CD14-positive monocyte (primary cell): Measurements from ENCODE around the gene FANCC. TPM values are rescaled to one million over a fixed set of nuclear protein-coding genes. Genes with fewer than 3 reads are reported as not detected.

Source experiments
- DNase-seq, 3 donors: peaks; one replicate each; pipeline ENCODE4 v3.0.0-alpha.2; 2011 to 2022
- H2AFZ ChIP-seq: 2 replicates; pipeline ENCODE4 v1.6.0; 2012; ENCODE audit warnings: mild to moderate bottlenecking, low read depth, low read length, inconsistent platforms; ENCODE audit not compliant: insufficient read depth, poor library complexity, severe bottlenecking
- H3K27ac ChIP-seq, 2 donors: 1 replicate in 1 of 2; 2 replicates in 1 of 2; pipeline ENCODE4 v1.5.1; 2012 to 2013; ENCODE audit warnings: low read length in 2 of 2, control low read depth in 1 of 2, inconsistent platforms in 1 of 2, low read depth in 1 of 2, mild to moderate bottlenecking in 1 of 2
- H3K27me3 ChIP-seq, 2 donors: one replicate each; pipeline versions ENCODE4 v1.6.0 to v1.6.1; 2011 to 2013; ENCODE audit warnings: low read length in 2 of 2; ENCODE audit not compliant: control insufficient read depth in 2 of 2, insufficient read depth in 2 of 2
- H3K36me3 ChIP-seq, 2 donors: replicated peaks in 1 of 2; 1 replicate in 1 of 2; 2 replicates in 1 of 2; pipeline versions ENCODE4 v1.5.1 to v1.6.1; 2012 to 2013; ENCODE audit warnings: low read length in 2 of 2, control low read depth in 1 of 2, inconsistent platforms in 1 of 2, mild to moderate bottlenecking in 1 of 2; ENCODE audit not compliant: insufficient read depth in 2 of 2, control insufficient read depth in 1 of 2
- H3K4me1 ChIP-seq, 2 donors: 1 replicate in 1 of 2; 2 replicates in 1 of 2; pipeline versions ENCODE4 v1.5.1 to v1.6.1; 2012 to 2013; ENCODE audit warnings: low read length in 2 of 2, control low read depth in 1 of 2, inconsistent platforms in 1 of 2, mild to moderate bottlenecking in 1 of 2, moderate library complexity in 1 of 2; ENCODE audit not compliant: insufficient read depth in 2 of 2, control insufficient read depth in 1 of 2
- H3K4me2 ChIP-seq: replicated peaks from 2 replicates; pipeline ENCODE3; 2012; ENCODE audit warnings: low read length, moderate library complexity, mild to moderate bottlenecking; ENCODE audit not compliant: poor library complexity, severe bottlenecking; ENCODE audit errors: extremely low read depth
- H3K4me3 ChIP-seq, 3 experiments: fragments of 200-600 bp in 1 of 3; sonication (generic) in 1 of 3; replicated peaks in 1 of 3; 1 replicate in 2 of 3; 2 replicates in 1 of 3; pipeline ENCODE4 v1.5.1; 2011 to 2013; ENCODE audit warnings: low read length in 3 of 3, mild to moderate bottlenecking in 3 of 3, control low read depth in 2 of 3, low read depth in 2 of 3, inconsistent platforms in 1 of 3, moderate library complexity in 1 of 3
- H3K79me2 ChIP-seq: 2 replicates; pipeline ENCODE4 v1.6.0; 2012; ENCODE audit warnings: mild to moderate bottlenecking, control low read depth, inconsistent platforms, low read length, moderate library complexity; ENCODE audit not compliant: insufficient read depth
- H3K9ac ChIP-seq: 2 replicates; pipeline ENCODE4 v1.6.0; 2017; ENCODE audit warnings: low read length, mild to moderate bottlenecking; ENCODE audit not compliant: insufficient read depth, poor library complexity, severe bottlenecking
- H3K9me3 ChIP-seq, 2 donors: replicated peaks in 1 of 2; 1 replicate in 1 of 2; 2 replicates in 1 of 2; pipeline versions ENCODE4 v1.5.1 to v1.6.1; 2012 to 2013; ENCODE audit warnings: low read length in 2 of 2, control low read depth in 1 of 2; ENCODE audit not compliant: control insufficient read depth in 1 of 2, insufficient read depth in 1 of 2
- H4K20me1 ChIP-seq: 2 replicates; pipeline ENCODE4 v1.6.0; 2012; ENCODE audit warnings: mild to moderate bottlenecking, low read length, control low read depth, moderate library complexity; ENCODE audit not compliant: insufficient read depth
- H3K27ac Mint-ChIP-seq, 7 donors: one replicate each; pipeline ENCODE4 v1.8.0; 2020; ENCODE audit warnings: mild to moderate bottlenecking in 7 of 7, mixed read lengths in 7 of 7, moderate library complexity in 6 of 7, inconsistent platforms in 2 of 7
- H3K27me3 Mint-ChIP-seq, 3 donors: one replicate each; pipeline ENCODE4 v1.8.0; 2021 to 2022; ENCODE audit warnings: low read depth in 3 of 3, mild to moderate bottlenecking in 3 of 3, mixed read lengths in 3 of 3, moderate library complexity in 3 of 3, inconsistent platforms in 1 of 3
- H3K36me3 Mint-ChIP-seq, 2 donors: one replicate each; pipeline ENCODE4 v1.8.0; 2020; ENCODE audit warnings: mixed read lengths in 2 of 2, inconsistent platforms in 1 of 2, mild to moderate bottlenecking in 1 of 2
- H3K4me1 Mint-ChIP-seq: one replicate; pipeline ENCODE4 v1.8.0; 2020; ENCODE audit warnings: mild to moderate bottlenecking, mixed read lengths
- H3K4me3 Mint-ChIP-seq, 2 donors: one replicate each; pipeline ENCODE4 v1.8.0; 2020; ENCODE audit warnings: mild to moderate bottlenecking in 2 of 2, mixed read lengths in 2 of 2, moderate library complexity in 1 of 2
- H3K9me3 Mint-ChIP-seq, 7 donors: one replicate each; pipeline ENCODE4 v1.8.0; 2020 to 2022; ENCODE audit warnings: mixed read lengths in 7 of 7, mild to moderate bottlenecking in 6 of 7, moderate library complexity in 6 of 7, inconsistent platforms in 2 of 7
- CTCF ChIP-seq: fragments of 200-600 bp; IDR thresholded peaks from one replicate; pipeline ENCODE4 v1.8.0; 2022; ENCODE audit warnings: antibody characterized with exemption, mild to moderate bottlenecking
- WGBS: methylation state at CpG from one replicate; pipeline ENCODE4 v1.1.5; 2013; ENCODE audit warnings: missing lambda C conversion rate; ENCODE audit not compliant: insufficient coverage; 5-methylcytosine and 5-hydroxymethylcytosine counted together
- intact Hi-C, 2 donors: fragments of 100-400 bp; cut with micrococcal nuclease; formaldehyde crosslinking; loops; one replicate each; pipeline versions ENCODE4 v1.15.0 to v1.15.1; 2023
- polyA plus RNA-seq, 3 donors: library from polyadenylated mRNA; depleted of rRNA in 1 of 3; unstranded in 2 of 3; stranded (reverse) in 1 of 3; fragments of 300-500 nt in 2 of 3; fragments of >200 nt in 1 of 3; fragmentation: Illumina TruSeq in 2 of 3; gene quantifications; 1 replicate in 2 of 3; 2 replicates in 1 of 3; pipeline ENCODE4 v1.2.3, GENCODE V29; 2012 to 2021

The FANCC gene
- polyA plus RNA-seq, 3 donors: 1.2 to 2.2 (median 1.5) TPM

DNA sequence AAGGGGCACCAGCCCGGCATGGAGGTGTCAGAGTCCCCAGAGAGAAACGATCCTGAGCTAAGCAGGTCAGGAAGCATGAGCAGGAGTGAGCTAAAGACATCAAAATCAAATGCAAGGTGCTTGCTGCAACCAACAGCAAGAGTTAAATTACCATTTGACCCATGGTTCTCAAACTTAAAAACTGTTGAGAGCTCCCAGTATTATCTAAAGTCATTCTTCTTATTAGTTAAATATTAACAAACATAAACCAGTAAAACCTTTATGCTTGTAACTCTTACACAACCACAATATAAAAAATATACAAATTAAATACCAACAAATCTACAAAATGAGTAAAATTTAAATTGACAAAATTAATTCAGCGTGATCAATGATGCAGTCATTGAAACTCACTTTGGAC is 51.5 kb downstream of the FANCC start:
- no peaks in the 10 kb centered on the region for H4K20me1 ChIP-seq
- no peak overlapping the region for H3K4me3 Mint-ChIP-seq
- H3K79me2 ChIP-seq: no peaks in the 10 kb centered on the region
- H3K4me3 ChIP-seq: no peak overlapping the region
- H3K4me1 Mint-ChIP-seq: no peaks in the 10 kb centered on the region
- H3K9ac ChIP-seq: no peak overlapping the region
- no peaks in the 10 kb centered on the region for H3K9me3 ChIP-seq
- H2AFZ ChIP-seq: no peak overlapping the region
- no peaks in the 10 kb centered on the region for H3K36me3 Mint-ChIP-seq
- no peaks in the 10 kb centered on the region for H3K9me3 Mint-ChIP-seq
- H3K4me2 ChIP-seq: no peak overlapping the region
- intact Hi-C loops: no loop called here
- no peak overlapping the region for H3K27ac Mint-ChIP-seq
- no peak overlapping the region for H3K27ac ChIP-seq
- no peaks in the 10 kb centered on the region for H3K27me3 ChIP-seq
- no peaks in the 10 kb centered on the region for H3K4me1 ChIP-seq
- no peak for TF ChIP-seq CTCF
- DNase-seq: no peak
- 78% methylated on average over 3 of the region's 3 CpGs for WGBS
- no peaks in the 10 kb centered on the region for H3K36me3 ChIP-seq
- H3K27me3 Mint-ChIP-seq: peaks cover 0 to 1% (median 0%) of the 10 kb centered on the region in 3 donors

GRCh38 chr9:95264954-95265615 is 52.4 kb downstream of the FANCC start:
- TF ChIP-seq CTCF: no peak
- DNase-seq: no peak
- Histone ChIP-seq H3K4me1 (no peaks in the 10 kb centered on the region), H3K36me3 (no peaks in the 10 kb centered on the region), H3K4me3 (no peak overlapping the region), H3K27me3 (no peaks in the 10 kb centered on the region), H3K9me3 (no peaks in the 10 kb centered on the region), H3K9ac (no peak overlapping the region), H3K27ac (no peak overlapping the region), H4K20me1 (no peaks in the 10 kb centered on the region), H2AFZ (no peak overlapping the region), H3K4me2 (no peak overlapping the region), H3K79me2 (no peaks in the 10 kb centered on the region)
- Mint-ChIP-seq H3K27me3 (peaks cover 0 to 1% (median 0%) of the 10 kb centered on the region in 3 donors), H3K4me1 (no peaks in the 10 kb centered on the region), H3K36me3 (no peaks in the 10 kb centered on the region), H3K4me3 (no peak overlapping the region), H3K27ac (no peak overlapping the region), H3K9me3 (peaks cover 0 to 2% (median 0%) of the 10 kb centered on the region in 7 donors)
- intact Hi-C loops: no loop called here
- WGBS: 80% methylated on average over 2 of the region's 5 CpGs
